ENCODE results near the gene TSPAN19. TPM values are rescaled to one million over a fixed set of nuclear protein-coding genes. Genes with fewer than 3 reads are reported as not detected.
A peak's percentile ranks its signal among the peaks of the same experiment; 100 is the strongest.

The TSPAN19 gene
- total RNA-seq, 1 experiment from 2014 or later: not detected

GRCh38 chr12:84996759-84997158 is 39.3 kb downstream of the TSPAN19 start:
- H3K14ac ChIP-seq (ENCODE audit: insufficient read depth, low read length): no peak overlapping the region
- H4K8ac ChIP-seq (replicated peaks; ENCODE audit: insufficient read length, low read depth, low read length): no peak overlapping the region
- peaks cover 2% of the 10 kb centered on the region; the same call in 1 of the 2 replicates for H3K4me1 ChIP-seq (ENCODE audit: insufficient read depth, low read length)
- H3K56ac ChIP-seq (ENCODE audit: insufficient read length, low read depth, low read length): no peak overlapping the region
- H3K27ac ChIP-seq (ENCODE audit: insufficient read length, low read depth, low read length): no peak overlapping the region
- H2AK5ac ChIP-seq (ENCODE audit: insufficient read length, low read length): no peak overlapping the region
- no peak overlapping the region for H2BK5ac ChIP-seq (ENCODE audit: insufficient read length, low read length)
- no peak overlapping the region for H3K4me2 ChIP-seq (ENCODE audit: insufficient read depth, insufficient read length, low read length)
- H3K23me2 ChIP-seq (ENCODE audit: insufficient read length, low read depth, low read length, poor library complexity, severe bottlenecking): no peaks in the 10 kb centered on the region
- no peak overlapping the region for H3K23ac ChIP-seq (ENCODE audit: insufficient read length, low read depth, low read length)
- no peak overlapping the region for H3K9ac ChIP-seq (ENCODE audit: extremely low read depth, insufficient read length, low read length)
- no peak overlapping the region for H3K27ac Mint-ChIP-seq
- no peak overlapping the region for H3K4me3 Mint-ChIP-seq
- no peak overlapping the region for H2BK120ac ChIP-seq (ENCODE audit: low read depth, low read length, poor library complexity, severe bottlenecking)
- peaks cover 3 to 4% of the 10 kb centered on the region in 2 experiments; a peak in 2 of 4 replicates for H3K4me1 Mint-ChIP-seq
- H2AFZ ChIP-seq (ENCODE audit: low read length): peak overlapping the region; percentile 10
- TF ChIP-seq CTCF (conservative IDR thresholded peaks at IDR 0.05): no peak
- peaks cover 0 to 3% of the 10 kb centered on the region in 2 experiments; a peak in 1 of 5 replicates for H3K9me3 Mint-ChIP-seq
- no peaks in the 10 kb centered on the region for H4K20me1 ChIP-seq (ENCODE audit: control insufficient read depth, insufficient read depth, insufficient read length)
- no peak overlapping the region for H3K18ac ChIP-seq (ENCODE audit: insufficient read length, low read depth, low read length)
- H4K5ac ChIP-seq (ENCODE audit: insufficient read length, low read depth, low read length): no peak overlapping the region
- no peak overlapping the region for H2BK20ac ChIP-seq (ENCODE audit: low read depth, low read length, poor library complexity, severe bottlenecking)
- no peak overlapping the region for H4K91ac ChIP-seq (ENCODE audit: insufficient read length, low read depth, low read length)
- H3K27me3 ChIP-seq (ENCODE audit: insufficient read depth, low read length): no peaks in the 10 kb centered on the region
- DNase-seq: no peak
- no peak overlapping the region for H2BK12ac ChIP-seq (ENCODE audit: insufficient read length, low read depth, low read length)
- H3K79me2 ChIP-seq (ENCODE audit: insufficient read depth, low read length): no peaks in the 10 kb centered on the region
- no peak overlapping the region for H2BK15ac ChIP-seq (ENCODE audit: low read depth, low read length)
- WGBS (ENCODE audit: extremely low coverage, insufficient read length, low lambda C conversion rate): no CpG with 5 or more reads among the region's 1 CpG
- no peaks in the 10 kb centered on the region for H3K27me3 Mint-ChIP-seq (ENCODE audit: low read depth)
- no peaks in the 10 kb centered on the region for H3K79me1 ChIP-seq (ENCODE audit: insufficient read depth, low read depth, low read length, poor library complexity, severe bottlenecking)
- no peaks in the 10 kb centered on the region for H3K9me3 ChIP-seq (ENCODE audit: control insufficient read depth, low read depth, low read length)
- H3K4ac ChIP-seq (ENCODE audit: low read depth, low read length): no peak overlapping the region
- H3K36me3 Mint-ChIP-seq (ENCODE audit: insufficient read depth in 1 of 3, low read depth in 3 of 3): peaks cover 0 to 3% (median 0%) of the 10 kb centered on the region in 3 experiments; a peak in 2 of 7 replicates
- no peak overlapping the region for H3T11ph ChIP-seq (ENCODE audit: low read length)
